Astrocyte (in vitro differentiated cells and primary cell): Measurements from ENCODE around the gene AP3S2.

ENCODE experiments used
- CTCF ChIP-seq: IDR thresholded peaks from 2 replicates; pipeline ENCODE4 v1.5.1; 2011; ENCODE audit warnings: low read depth, mild to moderate bottlenecking, inconsistent platforms, low read length, moderate library complexity; ENCODE audit not compliant: insufficient read depth
- EZH2 ChIP-seq: IDR thresholded peaks from 2 replicates; pipeline ENCODE4 v1.6.1; 2012; ENCODE audit warnings: mild to moderate bottlenecking, low read length, inconsistent platforms; ENCODE audit not compliant: insufficient read depth

- TF ChIP-seq EZH2 (no peak), CTCF (no peak)
Measured at GRCh38 chr15:89807689-89808088, 86.1 kb downstream of the AP3S2 start.
